C4-2B (cell line): Measurements from ENCODE around the gene CCT8L2.
"Not testable (repeated sequence)": the region's sequence is repeated elsewhere in the genome, so short reads cannot be mapped to it uniquely, and the experiment has no call there.

Experiments used
- H3K27ac ChIP-seq: fragments of 450-650 bp; 2 replicates; pipeline ENCODE4 v1.5.1; 2017
- CTCF ChIP-seq: fragments of 450-650 bp; conservative IDR thresholded peaks from 2 replicates; pipeline ENCODE4 v1.5.1; 2017; ENCODE audit warnings: mild to moderate bottlenecking
- ZFX ChIP-seq: fragments of 450-650 bp; IDR thresholded peaks from 2 replicates; pipeline ENCODE4 v1.6.1; 2017

The CCT8L2 gene

GRCh38 chr22:16592710-16593109 is at the start of gene CCT8L2:
Gene CCT8L2 (minus strand): TSS chr22:16592810. CDS start chr22:16592550, 260 bp downstream.
- not testable (repeated sequence) for H3K27ac ChIP-seq

GRCh38 chr22:16635442-16635841 is 42.8 kb upstream of the CCT8L2 start:
- H3K27ac ChIP-seq = not testable (repeated sequence)

GRCh38 chr22:16634092-16634491 is 41.5 kb upstream of the CCT8L2 start:
- H3K27ac ChIP-seq = not testable (repeated sequence)

GRCh38 chr22:16628476-16628875 is 35.9 kb upstream of the CCT8L2 start:
- not testable (repeated sequence) for H3K27ac ChIP-seq

- H3K27ac ChIP-seq = not testable (repeated sequence)
Observed at GRCh38 chr22:16625018-16625417, 32.4 kb upstream of the CCT8L2 start.

GRCh38 chr22:16623595-16623994 is 31.0 kb upstream of the CCT8L2 start:
- not testable (repeated sequence) for H3K27ac ChIP-seq

GRCh38 chr22:16617516-16617915 is 24.9 kb upstream of the CCT8L2 start:
- not testable (repeated sequence) for H3K27ac ChIP-seq

GRCh38 chr22:16616390-16616938 is 23.9 kb upstream of the CCT8L2 start:
- not testable (repeated sequence) for H3K27ac ChIP-seq

GRCh38 chr22:16615606-16616245 is 23.1 kb upstream of the CCT8L2 start:
- H3K27ac ChIP-seq = not testable (repeated sequence)

GRCh38 chr22:16609548-16610261 is 17.1 kb upstream of the CCT8L2 start:
- H3K27ac ChIP-seq = no peak overlapping the region

GRCh38 chr22:16608931-16609330 is 16.3 kb upstream of the CCT8L2 start:
- no peak overlapping the region for H3K27ac ChIP-seq
- no peak for TF ChIP-seq CTCF
- no peak for TF ChIP-seq ZFX

More at GRCh38 chr22:16609548-16610261, 17.1 kb upstream of the CCT8L2 start:
- TF ChIP-seq CTCF (no peak), ZFX (no peak)

GRCh38 chr22:16604257-16604998 is 11.8 kb upstream of the CCT8L2 start:
- H3K27ac ChIP-seq = not testable (repeated sequence)

- not testable (repeated sequence) for H3K27ac ChIP-seq
Observed at GRCh38 chr22:16603770-16604242, 11.2 kb upstream of the CCT8L2 start.
